Activated naive CD4-positive, alpha-beta T cell treated with anti-CD3 and anti-CD28 coated beads, Interleukin-2, amount 50 U/mL, for 16 hours (primary cell): ENCODE data around the gene ADAMTSL4.
"Not testable (repeated sequence)": the region's sequence is repeated elsewhere in the genome, so short reads cannot be mapped to it uniquely, and the experiment has no call there.

Experiments used
- DNase-seq: peaks from one replicate; pipeline ENCODE4 v3.0.0-alpha.2; 2020

Gene ADAMTSL4

DNA sequence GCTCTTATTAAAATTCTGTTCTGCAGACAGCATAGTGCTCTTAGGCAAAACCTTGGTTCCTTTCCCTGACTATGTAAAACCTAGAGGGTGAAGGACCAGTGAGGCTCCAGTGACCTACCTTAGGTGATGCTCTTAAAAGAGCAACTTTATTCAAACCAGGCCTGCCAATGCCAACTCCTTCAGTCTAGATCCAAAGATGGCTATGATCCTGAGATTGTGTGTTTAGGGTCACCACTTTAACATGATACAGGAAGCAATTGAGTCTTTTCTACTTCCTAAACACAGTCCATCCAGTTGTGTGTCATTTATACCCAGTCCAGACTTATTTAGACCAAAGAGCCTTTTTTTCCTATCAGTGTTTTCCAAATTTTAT, 19.4 kb downstream of the ADAMTSL4 start:
- DNase-seq, result no peak

DNA sequence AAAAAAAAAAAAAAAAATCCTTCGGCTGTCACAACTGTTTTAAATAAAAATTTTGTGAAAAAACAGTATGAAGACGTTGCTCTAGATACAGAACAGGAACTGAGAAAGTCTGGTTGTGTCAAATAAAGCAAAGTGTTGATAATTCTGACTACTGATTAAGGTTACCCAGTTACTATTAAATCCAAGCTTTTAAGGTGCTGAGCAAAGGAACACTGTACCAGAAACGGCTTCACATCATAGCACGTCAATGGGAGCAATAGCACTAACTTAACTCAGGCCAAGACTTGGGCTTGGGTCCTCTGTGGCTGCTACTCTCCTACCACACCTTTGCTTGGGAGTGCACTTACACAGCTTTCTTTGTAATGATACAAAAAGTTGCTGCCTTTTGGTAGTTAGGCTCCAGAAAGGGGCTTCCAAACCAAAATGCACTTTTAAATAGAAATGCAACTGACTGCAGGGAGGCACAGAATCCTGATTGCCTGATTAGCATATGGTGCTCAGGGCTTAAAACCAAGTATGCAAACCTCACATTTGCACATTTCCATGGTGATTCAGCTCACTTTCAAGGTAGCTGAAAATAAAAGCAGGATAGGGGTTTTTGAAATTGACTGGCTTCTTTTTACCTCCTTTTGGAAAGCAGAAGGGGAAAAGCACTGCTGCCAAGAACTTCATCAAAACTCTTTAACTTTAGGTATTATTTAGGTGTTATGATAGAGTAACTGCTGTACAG, 23.9 kb downstream of the ADAMTSL4 start:
- no peak for DNase-seq

DNA sequence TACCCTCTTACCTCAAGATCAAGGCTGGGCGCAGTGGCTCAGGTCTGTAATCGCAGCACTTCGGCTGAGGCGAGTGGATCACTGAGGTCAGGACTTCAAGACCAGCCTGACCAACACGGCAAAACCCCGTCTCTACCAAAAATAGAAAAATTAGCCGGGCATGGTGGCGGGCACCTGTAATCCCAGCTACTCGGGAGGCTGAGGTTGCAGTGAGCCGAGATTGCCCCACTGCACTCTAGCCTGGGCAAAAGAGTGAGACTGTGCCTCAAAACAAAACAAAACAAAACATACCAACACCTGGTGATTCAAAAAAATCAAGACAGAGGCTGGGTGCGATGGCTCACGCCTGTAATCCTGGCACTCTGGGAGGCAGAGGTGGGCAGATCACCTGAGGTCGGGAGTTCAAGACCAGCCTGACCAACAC, 24.5 kb downstream of the ADAMTSL4 start:
- DNase-seq, result not testable (repeated sequence)

DNA sequence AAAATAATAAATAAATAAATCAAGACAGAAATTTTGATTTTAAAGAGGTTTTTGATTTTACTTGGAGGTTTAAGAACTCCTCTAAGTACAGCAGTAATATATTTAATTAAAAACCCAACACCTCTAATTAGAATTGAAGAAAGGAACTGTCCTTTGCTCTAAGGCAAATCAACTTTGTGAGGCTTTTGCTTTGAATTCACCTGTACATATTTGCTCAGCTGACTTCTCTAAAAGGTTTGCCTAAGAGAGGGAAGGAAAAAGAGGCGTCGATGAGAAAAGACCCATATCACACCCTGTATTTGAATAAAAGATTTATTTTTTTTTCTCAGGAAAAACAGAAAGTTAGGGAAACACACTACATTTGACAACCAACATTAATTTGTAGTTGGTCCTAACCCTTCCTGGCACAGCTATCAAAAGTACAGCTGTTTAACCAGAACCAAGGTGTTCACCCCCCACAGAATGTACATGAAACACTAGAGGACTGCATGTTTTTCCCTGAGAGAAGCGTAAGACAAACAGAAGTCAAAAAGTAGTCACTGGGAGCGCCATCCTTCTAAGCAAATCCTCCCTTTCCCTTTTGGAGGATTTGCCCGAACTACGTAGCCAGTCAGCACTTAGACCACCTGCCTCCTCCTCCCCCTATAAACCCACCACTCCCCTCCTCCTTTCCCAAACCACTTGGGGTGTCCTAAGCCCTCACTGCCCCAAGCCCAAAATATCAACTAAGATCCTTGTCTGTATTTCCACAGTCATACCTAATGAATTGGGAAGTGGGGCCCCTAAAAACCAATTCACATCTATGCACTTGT, 25.3 kb downstream of the ADAMTSL4 start:
- DNase-seq, result no peak

DNA sequence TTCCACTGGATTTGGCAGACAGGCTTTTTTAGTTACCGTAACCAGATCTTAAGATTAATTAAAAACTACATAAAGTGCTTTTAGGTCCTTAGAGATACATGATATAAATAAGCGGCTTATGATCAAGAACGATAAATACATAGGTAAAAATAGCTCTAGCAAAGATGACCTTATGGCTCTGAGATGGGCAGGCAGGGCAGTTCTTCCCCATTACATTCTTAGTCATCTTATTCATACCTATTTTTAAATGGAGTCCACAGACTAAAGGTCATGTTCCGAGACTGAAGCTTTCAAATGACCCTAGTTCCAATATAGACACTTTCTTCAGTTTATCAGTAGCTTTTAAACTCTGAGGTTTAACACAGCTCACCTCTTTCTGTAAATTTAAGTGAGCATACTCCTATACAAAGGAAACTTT, 25.9 kb downstream of the ADAMTSL4 start:
- no peak for DNase-seq

DNA sequence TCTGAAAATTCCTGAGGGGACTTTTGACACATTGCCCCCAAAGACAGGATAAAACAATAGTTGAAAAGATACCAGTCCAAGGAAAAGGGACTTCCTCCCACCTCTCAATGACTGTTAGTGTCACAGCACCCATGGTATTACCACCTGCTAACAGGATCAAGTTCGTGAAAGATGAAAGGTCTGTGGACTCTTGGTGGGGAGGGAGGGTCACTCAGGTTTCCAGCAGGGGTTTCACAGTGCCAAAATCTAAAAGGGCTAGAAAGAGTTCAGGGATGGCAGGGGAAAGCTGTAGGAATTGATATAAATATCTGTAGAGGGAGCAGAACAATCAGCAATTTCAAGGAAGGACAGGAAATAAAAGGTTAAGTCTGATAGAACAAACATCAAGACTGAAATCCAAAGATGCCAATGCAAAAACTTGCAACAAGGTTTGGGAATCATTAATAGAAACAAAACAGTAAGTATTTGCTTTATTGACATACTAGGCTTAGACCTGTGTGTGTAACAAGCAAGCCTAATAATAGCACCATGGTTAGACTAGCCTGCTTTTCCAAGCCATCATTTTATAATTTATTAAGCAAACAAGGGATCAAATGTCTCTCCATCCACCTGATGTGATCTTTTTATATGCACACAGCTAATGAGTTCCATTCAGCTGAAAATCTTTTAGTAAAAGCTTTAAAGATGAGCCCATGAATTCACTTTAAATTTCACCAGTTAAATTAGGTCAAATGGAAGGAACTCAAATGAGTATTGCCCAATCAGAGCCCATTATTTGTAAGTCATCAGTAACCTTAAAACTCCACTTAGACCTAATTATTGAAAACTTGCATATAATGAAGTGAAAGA, 26.5 kb downstream of the ADAMTSL4 start:
- DNase-seq, result no peak

DNA sequence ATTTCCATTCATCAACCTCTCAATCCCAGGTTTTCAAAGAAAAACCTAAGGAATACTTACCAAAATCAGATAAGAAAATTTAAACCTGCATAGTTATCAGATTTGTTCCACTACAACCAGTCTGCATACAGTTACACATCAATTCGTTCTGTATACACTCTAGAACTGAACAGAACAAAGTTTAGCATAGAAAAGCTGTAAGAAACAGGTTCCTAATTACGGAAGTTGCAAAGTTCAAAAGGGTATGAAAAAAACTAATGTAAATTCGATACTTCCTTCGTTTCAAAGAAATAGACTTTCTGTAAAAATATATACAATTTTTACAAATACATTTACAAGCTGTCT, 27.1 kb downstream of the ADAMTSL4 start:
- no peak for DNase-seq

DNA sequence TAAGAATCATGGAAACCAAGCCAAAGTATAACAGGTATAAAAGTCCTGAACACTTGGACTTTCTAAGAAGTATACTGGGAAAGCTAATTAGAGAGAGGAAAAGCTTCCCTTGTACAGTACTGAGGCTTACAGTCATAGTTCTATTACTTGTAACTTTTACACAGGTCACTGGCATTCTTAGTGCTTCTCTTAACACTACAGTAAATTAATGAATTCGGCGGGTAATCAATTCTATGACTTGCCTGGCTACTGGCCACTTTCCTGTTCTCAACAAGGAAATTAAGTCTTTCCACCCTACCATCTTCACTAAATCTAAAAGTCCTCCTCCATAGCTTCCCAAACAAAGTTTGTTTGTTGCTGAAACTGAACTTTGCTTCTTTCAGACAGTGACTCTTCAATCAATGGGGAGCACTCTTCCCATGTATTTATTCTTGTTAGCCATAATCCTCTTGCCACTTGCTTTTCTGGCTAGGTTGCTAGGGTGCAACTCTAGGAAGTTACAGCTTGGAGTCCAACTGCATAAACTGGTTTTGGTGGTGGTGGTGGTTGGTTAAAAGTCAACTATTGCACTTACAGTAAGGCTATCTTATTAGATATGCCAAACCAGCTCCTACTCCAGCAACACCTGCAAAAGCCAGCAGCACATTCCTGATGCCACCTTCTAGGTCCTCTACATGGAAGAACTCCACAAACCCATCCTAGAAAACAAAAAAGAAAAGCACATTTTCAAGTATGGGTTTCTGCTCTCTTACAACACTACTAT, 27.8 kb downstream of the ADAMTSL4 start:
- DNase-seq, result no peak

DNA sequence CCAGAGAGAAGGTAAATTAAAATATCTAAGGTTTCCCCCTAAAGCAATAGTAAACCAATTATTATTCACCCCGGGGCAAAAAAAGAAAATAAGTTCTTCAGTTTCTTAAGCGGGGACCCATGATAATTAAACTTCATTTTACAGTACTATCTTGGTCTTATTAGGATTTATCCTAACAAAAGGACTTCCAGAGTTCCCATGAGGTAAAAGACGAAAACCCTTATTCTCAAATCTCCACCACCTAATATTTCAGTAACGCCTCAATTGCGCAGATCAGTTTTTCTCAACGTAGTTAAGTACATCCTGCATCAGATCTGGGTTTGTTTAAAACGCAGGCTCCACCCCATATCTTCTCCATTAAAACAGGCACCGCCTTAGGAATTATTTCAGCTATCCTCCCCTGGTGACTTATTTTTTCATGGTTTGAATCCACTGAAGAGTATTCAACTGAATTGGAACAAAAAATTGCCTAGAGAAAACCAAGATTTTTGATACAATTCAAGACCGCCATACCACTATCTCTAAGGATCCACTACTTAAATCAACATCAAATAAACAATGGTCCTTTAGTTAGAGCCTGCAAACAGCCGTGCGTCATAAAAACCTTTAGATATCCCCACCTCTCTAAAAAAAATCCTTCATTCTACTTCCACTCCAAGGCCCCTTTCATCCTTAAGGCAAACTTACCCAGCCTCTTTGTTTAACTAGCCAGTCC, 28.5 kb downstream of the ADAMTSL4 start:
- DNase-seq, result no peak

DNA sequence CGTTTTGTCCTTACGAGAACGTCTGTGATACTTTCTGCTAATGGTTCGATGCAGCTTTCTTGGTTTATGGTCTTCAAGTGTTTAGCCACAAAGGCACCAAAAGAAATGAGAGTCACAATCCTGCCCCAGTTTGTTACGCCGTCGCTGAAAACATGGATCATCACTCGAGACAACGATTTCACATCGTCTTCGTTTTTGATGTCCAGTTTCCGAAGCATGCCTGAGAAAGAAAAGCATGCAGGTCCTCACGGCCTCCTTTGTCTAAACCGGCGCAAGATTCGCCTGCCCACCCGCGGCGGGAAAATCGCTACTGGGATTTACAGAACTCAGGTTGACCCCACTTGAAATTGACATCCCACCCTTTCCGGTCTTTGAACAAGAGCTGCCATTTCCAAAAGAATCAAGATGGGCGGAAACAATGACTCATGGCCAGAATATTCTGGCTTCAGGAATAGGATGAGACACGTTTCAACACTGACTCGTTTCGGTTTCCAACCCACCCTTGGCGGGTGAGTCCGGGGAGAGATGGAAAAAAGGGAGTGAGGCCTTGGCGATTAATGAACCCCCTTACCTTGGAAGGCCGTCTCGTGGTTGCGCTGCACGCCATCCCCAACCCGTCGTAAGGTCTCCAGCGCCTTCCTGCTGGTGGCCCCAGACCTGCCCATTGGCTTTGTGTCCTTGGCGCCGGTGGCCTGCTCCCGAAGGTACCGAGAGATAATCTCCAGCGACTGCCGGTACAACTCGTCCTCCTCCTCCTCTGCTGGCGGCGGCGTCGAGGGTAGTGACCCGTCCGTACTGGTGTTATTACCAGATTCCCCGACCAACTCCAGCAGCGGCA, 29.3 kb downstream of the ADAMTSL4 start:
- DNase-seq, result peak; percentile 48

DNA sequence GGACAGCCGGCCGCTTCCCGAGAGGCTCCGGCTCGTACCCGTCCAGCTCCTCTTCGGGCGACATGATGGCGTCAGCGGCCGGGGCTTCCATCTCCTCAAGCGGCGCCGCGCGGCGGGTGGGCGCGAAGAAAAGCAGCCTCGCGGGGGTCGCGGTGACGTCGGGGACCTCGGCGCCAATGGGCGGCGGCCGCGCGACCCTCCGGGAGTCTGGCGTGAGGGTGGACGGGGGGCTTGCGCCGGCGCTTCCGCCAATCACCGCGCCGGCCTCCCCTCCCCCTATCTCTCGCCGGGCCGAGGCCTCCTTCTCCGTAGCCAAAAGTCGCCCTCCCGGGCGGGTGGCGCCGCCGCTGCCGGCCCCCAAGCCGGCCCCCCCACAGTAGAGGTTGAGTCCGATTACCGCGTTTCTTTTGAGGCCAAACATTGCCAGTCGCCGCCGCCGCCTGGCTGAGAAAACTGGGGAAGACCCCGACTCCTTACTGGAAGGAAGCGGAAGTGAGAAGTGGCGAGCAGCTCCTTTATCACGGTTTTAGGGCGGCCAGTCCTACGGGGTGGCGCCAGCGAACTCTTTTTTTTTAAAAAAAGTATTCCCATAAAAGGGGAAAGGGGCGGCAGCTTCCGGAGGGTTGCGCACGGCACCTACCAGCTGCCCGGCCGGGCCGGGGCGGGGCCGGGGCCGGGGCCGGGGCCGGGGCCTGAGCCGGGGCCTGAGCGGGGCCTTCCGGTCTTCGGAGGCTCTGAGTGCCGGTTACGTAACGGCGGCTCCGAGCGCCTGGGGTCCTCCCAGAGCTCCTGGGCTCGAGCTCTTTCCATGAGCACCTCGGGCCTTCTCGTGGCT, 30.1 kb downstream of the ADAMTSL4 start, which contains the start of gene MCL1:
TSS of gene MCL1 (minus strand) at position 501 of the 835 bp plus-strand sequence. CDS start at position 421, 80 bp downstream.
- DNase-seq, result peak; percentile 82

DNA sequence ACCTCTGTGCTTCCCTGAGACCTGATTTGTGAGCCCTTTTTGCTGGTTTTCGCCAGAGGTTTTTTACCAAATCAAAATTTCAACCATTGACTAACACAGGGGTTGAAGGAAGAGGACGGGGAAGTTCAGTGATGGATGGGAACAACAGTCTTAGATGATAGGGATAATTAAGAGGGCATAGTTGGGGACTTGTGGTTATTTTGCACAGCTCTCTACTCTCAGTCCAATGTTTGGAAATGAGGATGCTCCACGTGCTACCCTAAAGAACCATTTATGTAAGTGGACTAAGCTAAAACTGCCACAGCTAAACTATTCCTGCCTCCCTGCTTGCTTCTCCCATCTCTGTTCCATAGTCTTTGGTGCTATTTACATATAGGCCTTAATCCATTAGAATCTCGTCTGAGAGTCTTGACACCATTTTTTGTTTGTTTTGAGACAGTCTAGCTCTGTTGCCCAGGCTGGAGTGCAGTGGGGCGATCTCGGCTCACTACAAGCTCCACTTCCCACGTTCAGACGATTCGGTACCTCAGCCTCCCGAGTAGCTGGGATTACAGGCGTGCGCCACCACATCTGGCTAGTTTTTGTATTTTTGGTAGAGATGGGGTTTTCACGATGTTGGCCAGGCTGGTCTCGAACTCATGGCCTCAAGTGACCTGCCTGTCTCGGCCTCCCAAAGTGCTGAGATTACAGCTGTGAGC, 30.9 kb downstream of the ADAMTSL4 start:
- DNase-seq, result no peak

DNA sequence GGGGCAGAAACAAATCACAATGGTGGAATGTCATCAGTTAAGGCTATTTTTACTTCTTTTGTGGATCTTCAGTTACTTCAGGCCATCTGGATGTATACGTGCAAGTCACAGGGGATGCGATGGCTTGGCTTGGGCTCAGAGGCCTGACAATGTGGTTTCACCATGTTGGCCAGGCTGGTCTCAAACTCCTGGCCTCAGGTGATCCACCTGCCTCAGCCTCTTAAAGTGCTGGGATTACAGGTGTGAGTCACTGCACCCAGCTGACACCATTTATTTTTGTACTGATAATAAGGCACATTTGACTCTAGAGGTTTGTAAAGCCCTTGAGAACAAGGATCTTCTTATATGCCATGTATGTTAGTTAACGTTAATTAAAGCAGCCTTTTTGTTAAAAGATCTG, 31.8 kb downstream of the ADAMTSL4 start:
- DNase-seq, result not testable (repeated sequence)

DNA sequence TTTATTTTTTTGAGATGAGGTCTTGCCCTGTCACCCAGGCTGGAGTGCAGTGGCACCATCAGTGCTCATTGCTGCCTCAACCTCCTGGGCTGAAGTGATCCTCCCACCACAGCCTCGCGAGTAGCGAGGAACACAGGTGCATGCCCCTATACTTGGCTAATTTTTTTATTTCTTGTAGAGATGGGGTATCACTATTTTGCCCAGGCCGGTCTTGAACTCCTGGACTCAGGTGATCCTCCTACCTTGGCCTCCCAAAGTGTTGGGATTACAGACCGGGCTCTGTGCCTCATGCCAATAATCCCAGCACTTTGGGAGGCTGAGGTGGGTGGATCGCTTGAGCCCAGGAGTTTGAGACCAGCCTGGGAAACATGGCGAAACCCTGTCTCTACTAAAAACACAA, 32.2 kb downstream of the ADAMTSL4 start:
- DNase-seq, result not testable (repeated sequence)

DNA sequence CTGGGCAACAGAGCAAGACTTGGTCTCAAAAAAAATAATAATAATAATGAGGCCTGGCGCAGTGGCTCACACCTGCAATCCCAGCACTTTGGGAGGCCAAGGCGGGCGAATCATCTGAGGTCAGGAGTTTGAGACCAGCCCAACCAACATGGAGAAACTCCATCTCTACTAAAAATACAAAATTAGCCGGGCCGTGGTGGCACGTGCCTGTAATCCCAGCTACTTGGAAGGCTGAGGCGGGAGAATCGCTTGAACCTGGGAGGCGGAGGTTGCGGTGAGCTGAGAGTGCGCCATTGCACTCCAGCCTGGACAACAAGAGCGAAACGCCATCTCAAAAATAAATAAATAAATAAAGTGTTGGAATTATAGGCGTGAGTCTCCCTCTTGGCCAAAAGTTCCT, 32.8 kb downstream of the ADAMTSL4 start:
- not testable (repeated sequence) for DNase-seq

DNA sequence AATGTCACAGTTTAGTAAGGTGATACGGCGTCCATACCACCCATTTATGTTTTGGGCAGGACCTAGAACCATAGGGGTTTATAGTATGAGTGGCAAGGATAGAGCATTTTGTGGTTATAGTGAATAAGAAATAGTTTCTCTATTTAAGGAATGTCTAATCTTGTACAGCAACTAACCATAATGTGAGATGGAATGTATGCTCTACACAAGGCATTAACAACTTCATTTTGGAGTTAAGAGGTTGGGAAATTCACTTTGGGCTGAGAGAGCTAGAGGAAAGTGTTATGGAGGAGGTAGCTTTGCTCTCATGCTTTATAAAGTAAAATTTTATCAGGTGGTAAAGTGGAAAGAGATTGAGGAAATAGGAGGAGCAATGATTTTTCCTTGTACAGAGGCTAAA, 33.2 kb downstream of the ADAMTSL4 start:
- DNase-seq, result no peak

DNA sequence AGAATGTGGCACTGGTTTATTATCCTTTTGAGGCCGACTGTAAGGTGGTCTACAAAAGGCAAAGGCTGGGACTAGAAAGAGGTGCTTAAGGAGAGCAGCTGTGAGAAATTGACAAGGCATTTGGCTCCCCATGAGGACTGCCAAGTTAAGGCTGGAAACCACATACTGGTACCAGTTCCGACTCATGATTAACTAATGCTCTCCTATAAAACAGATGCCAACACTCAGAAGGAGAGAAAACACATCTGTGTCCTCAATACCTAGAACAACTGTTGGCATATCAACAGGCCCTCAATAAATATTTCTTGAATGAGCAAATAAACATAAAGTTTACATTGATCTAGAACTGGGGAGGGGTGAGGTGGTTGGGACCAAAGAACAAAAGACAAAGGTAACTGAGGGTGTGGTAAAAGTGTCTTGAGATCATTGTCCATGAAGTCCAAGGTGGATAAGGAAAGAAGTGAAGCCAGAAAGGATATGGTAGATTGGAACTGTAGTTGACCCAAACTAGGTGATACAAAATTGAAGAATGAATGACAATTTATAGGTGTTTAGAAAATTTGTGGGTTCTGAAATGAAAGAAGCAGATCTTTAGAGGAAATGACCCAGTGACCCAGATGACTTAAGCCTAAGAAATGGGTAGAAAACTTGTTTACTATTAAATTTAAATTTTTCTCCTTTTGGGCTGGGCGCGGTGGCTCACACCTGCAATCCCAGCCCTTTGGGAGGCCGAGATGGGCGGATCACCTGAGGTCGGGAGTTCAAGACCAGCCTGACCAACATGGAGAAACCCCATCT, 47.1 kb downstream of the ADAMTSL4 start:
- no peak for DNase-seq

DNA sequence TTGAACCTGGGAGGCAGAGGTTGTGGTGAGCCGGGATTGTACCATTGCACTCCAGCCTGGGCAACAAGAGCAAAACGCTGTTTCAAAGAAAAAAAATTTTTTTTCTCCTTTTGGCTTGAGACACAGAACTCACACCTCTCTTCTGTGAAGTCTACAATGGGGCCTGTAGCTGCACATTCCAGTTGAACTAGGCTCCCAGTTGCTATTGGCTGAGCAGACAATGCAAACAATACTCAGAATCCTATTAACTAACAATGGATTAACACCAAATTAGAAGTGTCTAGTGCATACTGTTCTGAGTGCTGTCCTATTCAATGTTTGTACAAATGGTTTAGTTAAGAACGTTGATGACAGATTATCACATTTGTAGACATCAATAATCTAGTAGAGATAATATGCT, 47.8 kb downstream of the ADAMTSL4 start:
- DNase-seq, result no peak
